ENCODE data around the gene ANKLE1.
A peak's percentile ranks its signal among the peaks of the same experiment; 100 is the strongest.

The ANKLE1 gene

DNA sequence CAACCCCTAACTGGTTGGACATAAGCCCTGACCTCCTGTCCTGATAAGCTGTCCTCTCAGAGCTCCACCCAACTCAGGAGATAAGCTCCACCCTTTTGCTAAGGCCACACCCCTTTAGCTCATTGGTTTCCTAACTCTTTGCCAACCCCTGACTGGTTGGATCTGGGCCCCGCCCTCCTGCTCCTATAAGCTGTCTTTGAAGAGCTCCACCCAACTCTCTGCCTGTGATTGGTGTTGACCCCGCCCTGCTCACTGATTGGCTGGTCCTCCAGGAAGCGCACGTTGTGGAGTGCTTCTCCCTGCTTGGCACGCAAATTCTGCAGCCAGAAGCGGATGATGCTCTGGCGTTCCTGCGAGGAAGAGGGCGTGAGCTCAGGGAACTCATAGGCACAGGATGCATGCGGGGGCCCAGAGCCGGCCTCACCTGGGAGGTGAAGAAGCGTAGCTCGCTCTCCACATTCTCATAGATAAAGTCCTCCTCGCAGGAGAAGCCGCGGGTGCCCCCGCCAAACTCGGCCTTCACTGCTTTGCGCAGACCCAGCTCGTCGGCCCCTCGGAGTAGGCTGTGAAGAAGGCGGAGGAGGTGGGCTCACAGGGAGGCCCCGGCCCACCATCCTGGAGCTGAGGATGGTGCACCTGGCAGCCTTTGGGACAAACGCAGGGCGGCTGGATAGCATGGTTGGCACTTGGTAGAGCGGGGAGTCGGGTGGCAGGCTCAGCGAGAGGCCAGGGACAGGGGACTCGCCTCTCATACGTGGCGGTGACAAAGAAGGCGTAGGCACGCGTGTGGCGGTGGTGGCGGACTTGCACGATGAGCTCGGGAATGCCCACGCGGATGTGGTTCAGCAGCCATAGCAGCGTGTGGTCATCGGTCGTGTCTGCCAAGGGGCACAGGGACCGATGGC is 51.2 kb downstream of the ANKLE1 start:
- Histone ChIP-seq H3K27ac (no peak overlapping the region), H3K4me2 (peak overlapping the region in 10 of 11 experiments; percentile 10 to 100 (median 34); a peak in 14 of 22 replicates), H3K27me3 (peaks cover 15 to 29% (median 20%) of the 10 kb centered on the region in 11 experiments; a peak in 21 of 22 replicates), H3K4me3 (no peak overlapping the region), H4K20me1 (peaks cover 0 to 26% (median 12%) of the 10 kb centered on the region in 11 experiments; a peak in 14 of 22 replicates), H3K4me1 (peaks cover 50 to 63% (median 61%) of the 10 kb centered on the region in 10 experiments), H3K36me3 (peaks cover 7 to 35% (median 12%) of the 10 kb centered on the region in 11 experiments; a peak in 18 of 22 replicates), H3K9ac (no peak overlapping the region), H3K9me3 (replicated peaks in 1 of 11) (peaks cover 0 to 9% (median 6%) of the 10 kb centered on the region in 11 experiments; a peak in 13 of 22 replicates)
- TF ChIP-seq Cebpa-rat (IDR thresholded peaks at IDR 0.05) = no peak

DNA sequence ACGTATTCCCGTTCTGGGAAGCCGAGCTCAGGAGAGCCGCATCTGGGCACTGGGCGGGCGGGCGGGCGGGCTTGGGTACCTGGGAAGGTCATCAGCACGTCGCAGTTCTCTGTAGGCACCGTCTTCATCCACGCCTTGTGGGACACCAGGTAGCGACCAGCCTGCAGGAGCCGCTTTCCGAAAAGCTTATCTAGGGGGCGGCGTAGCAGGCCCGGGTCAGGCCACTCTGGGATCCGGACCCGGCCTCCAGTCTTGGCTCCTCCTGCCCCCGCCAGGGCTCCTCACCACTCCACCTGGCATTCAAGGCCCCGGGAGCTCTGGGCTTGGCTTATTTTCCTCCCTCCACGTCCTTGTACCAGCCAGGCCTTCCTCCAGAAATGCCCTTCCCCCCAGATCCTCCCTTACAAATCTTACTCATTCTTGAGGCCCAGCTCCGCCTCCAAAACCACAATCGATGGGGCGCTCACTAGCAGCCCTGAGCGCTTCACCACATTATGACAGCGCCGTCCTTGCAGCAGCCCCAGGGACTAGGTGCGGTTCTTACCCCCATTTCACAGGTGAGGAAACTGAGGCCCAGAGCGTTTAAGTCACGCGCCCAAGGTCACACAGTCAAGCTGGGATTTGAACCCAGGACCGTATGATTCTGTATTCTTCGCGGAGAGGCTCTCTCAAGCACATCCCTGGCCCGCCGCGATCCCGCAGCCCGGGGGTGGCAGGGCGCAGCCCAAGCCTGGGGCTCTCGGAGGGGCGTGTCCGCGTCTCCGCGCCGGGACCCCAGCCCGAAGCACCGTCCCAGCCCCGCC is 52.1 kb downstream of the ANKLE1 start:
- no peak for TF ChIP-seq Cebpa-rat (IDR thresholded peaks at IDR 0.05)
- H3K36me3 ChIP-seq = peaks cover 7 to 39% (median 12%) of the 10 kb centered on the region in 11 experiments; a peak in 18 of 22 replicates
- H3K4me3 ChIP-seq = peak overlapping the region; percentile 75 to 92 (median 82)
- peak overlapping the region; percentile 89 to 100 (median 98) for H3K4me2 ChIP-seq
- H3K27ac ChIP-seq = peak overlapping the region; percentile 38 to 87 (median 83); a peak in 21 of 22 replicates
- peaks cover 0 to 9% (median 6%) of the 10 kb centered on the region in 11 experiments; a peak in 13 of 22 replicates for H3K9me3 ChIP-seq (replicated peaks in 1 of 11)
- peak overlapping the region; percentile 79 to 89 (median 86) for H3K9ac ChIP-seq
- H3K27me3 ChIP-seq = peaks cover 14 to 26% (median 18%) of the 10 kb centered on the region in 11 experiments; a peak in 21 of 22 replicates
- H3K4me1 ChIP-seq = peaks cover 53 to 66% (median 63%) of the 10 kb centered on the region in 10 experiments
- peaks cover 0 to 24% (median 12%) of the 10 kb centered on the region in 11 experiments; a peak in 14 of 22 replicates for H4K20me1 ChIP-seq

DNA sequence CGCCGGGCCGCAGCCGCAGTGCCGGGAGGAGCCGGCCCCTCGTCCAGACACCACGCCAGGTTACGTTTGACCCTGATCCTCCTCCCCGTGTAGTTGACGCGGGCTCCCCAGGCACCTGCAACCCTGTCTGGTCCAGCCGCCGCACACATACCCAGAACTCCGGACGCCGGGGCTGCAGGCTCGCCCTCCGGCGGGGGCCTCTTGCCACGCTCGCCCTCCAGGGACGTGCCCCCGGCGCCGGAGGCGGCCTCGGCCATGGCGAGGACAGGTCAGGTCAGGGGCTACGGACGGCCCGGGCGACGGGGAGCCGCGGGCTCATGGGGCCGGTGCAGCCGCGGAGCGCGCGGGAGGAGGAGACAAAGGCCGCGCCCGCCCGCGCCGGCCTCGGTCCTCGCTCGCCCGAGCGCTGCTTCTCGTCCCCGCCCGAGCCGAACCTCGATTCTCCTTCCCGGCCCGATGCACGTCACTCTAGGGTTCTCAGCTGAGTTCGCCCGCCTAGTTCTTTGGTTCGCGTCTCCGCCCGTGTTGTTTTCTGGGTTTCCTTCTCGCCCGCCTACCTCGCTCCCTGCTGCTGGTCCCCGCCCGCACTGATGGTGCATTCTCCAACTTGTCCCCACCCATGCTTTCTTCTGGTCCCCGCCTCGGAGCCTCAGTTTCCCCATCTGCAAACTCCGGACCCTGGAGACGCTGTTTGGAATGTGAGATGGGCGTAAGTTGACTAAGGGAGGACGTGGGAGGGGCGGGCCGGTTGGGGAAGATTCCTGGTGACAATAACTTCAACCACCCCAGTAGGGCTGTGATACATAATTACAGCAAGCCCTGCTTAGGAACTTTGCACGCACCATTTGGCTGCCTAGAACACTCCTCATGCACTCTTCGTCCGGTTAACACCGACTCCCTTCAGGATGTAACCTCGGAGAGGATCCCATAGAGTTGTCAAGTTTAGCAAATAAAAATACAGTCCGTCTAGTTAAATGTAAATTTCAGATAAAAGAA is 53.0 kb downstream of the ANKLE1 start, which contains the start of gene ANO8:
Gene ANO8 (minus strand): TSS at position 442 of the 996 bp plus-strand sequence. CDS start 185 bp downstream, at position 257.
- Histone ChIP-seq H3K4me3 (peak within 1 kb of the TSS; percentile 75 to 92 (median 82)), H3K36me3 (peaks cover 7 to 36% (median 15%) of the 10 kb centered on the region in 11 experiments; a peak in 18 of 22 replicates), H3K9ac (peak within 1 kb of the TSS; percentile 82 to 89 (median 86)), H3K9me3 (replicated peaks in 1 of 11) (peaks cover 0 to 9% (median 6%) of the 10 kb centered on the region in 11 experiments; a peak in 13 of 22 replicates), H3K27ac (peak within 1 kb of the TSS; percentile 38 to 87 (median 83); a peak in 21 of 22 replicates), H3K4me2 (peak within 1 kb of the TSS; percentile 89 to 100 (median 98)), H3K4me1 (peaks cover 45 to 62% (median 57%) of the 10 kb centered on the region in 10 experiments), H4K20me1 (peaks cover 0 to 16% (median 4%) of the 10 kb centered on the region in 11 experiments; a peak in 9 of 22 replicates), H3K27me3 (peaks cover 6 to 17% (median 9%) of the 10 kb centered on the region in 11 experiments; a peak in 20 of 22 replicates)
- TF ChIP-seq Cebpa-rat (IDR thresholded peaks at IDR 0.05) = no peak

DNA sequence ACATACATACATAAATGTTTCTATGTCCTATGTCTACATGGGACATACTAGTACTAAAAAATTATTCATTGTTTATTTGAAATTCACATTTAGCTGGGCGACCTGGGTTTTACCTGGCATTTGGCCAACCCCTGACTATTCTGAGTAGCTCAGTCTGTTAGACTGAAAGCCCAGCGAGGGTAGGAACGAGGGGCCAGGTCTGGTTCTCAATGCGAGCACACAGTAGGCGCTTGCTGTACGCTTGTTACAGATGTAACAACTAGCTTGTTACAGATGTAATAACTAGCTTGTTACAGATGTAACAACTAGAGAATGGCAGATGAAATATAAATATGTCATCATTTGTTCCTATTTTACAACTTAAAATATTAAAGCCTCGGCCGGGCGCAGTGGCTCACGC is 53.9 kb downstream of the ANKLE1 start:
- Histone ChIP-seq H3K36me3 (peaks cover 7 to 27% (median 15%) of the 10 kb centered on the region in 11 experiments; a peak in 18 of 22 replicates), H3K4me3 (peak overlapping the region in 6 of 10 experiments; percentile 75 to 92 (median 82); a peak in 7 of 20 replicates), H3K27me3 (peaks cover 0 to 8% (median under 1%) of the 10 kb centered on the region in 11 experiments; a peak in 7 of 22 replicates), H3K27ac (no peak overlapping the region; a peak in 1 of 22 replicates), H3K9me3 (replicated peaks in 1 of 11) (peaks cover 0 to 9% (median 6%) of the 10 kb centered on the region in 11 experiments; a peak in 13 of 22 replicates), H4K20me1 (peaks cover 0 to 8% (median 0%) of the 10 kb centered on the region in 11 experiments; a peak in 5 of 22 replicates), H3K4me2 (peak overlapping the region; percentile 83 to 100 (median 98)), H3K4me1 (peaks cover 38 to 61% (median 48%) of the 10 kb centered on the region in 10 experiments), H3K9ac (peak overlapping the region in 7 of 11 experiments; percentile 82 to 88 (median 86); a peak in 5 of 22 replicates)
- no peak for TF ChIP-seq Cebpa-rat (IDR thresholded peaks at IDR 0.05)

Data from BLaER1 treated with 17β-estradiol and CSF1 and Interleukin-3, amounts not matched to agents 10 nM and 100 nM (cell line).